COR-L47 (cell line): ENCODE data around the gene CDH20.

Experiments used
- DNase-seq: peaks from one replicate; lab custom pipeline; 2025; lab: John Stamatoyannopoulos, UW

The CDH20 gene

DNA sequence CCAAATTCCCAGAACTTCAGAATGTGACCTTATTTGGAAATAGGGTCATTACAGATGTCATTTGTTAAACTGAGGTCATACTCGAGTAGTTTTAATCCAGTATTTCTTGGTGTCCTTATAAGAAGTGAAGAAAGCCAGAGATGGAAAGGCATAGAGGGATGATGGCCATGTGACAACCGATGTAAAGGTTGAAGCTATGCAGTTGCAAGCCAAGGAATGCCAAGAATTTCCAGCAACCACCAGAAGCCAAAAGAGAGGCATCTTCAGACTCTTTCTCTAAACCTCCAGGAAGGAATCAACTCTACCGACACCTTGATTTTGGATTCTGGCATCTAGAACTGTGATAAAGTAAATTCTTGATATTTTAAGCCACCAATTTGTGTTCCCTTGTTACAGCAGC lies 242.2 kb downstream of the CDH20 start:
- DNase-seq: no peak

DNA sequence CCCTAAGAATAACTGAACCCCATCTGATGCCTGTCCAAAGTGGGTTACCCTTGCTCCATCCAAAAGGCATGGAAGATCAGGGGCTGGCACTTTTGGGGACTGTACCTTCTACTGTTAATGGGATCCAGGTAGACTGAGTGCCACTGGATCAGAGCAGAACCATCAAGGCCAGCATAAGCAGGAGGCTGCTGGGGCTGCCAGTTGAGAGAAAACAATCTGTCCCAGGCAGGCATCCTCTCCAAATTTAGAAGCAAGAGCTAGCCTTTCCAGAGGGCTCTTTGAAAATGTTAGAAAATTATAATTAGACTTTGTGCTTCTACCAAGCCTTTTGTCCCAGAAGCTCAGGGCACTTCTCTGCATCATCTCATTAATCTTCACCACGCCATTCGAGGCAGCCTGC lies 245.6 kb downstream of the CDH20 start:
- DNase-seq: no peak

DNA sequence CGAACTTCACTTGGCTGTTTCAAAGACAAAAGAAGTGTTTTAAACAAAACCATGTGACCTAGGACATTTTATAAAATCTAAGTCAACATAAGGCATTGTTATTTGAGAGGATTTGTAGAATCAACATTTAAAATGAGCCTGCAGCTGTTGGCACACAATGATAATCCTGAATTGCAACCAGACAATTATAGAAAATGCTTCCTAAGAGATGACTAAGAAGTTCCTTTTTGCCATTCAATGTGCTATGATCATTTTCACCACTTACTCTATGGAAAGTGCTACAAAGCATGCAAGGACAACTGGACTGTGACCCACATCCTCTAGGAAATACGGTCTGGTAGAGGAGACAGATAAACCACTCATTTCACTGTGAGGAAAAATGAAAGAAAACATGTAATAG lies 246.4 kb downstream of the CDH20 start:
- peak; percentile 45 for DNase-seq

DNA sequence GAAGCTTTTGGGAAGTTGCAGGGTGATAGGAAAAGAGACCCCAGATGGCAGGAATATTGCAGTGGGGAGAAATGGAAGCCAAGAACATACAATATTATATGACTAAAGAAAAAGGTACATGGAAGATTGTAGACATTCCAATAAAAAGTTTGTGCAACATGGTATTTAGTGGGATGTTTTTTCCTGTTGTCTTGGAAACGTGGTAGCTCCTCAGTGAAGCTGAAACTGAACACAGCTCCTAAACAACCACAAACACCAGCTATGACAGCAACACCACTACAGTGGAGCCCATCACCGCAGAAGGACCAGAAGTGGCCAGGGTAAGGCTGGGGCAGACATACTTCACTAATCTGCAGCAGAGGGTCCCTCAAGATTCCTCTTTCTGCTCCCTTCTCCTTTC lies 246.8 kb downstream of the CDH20 start:
- DNase-seq: no peak

DNA sequence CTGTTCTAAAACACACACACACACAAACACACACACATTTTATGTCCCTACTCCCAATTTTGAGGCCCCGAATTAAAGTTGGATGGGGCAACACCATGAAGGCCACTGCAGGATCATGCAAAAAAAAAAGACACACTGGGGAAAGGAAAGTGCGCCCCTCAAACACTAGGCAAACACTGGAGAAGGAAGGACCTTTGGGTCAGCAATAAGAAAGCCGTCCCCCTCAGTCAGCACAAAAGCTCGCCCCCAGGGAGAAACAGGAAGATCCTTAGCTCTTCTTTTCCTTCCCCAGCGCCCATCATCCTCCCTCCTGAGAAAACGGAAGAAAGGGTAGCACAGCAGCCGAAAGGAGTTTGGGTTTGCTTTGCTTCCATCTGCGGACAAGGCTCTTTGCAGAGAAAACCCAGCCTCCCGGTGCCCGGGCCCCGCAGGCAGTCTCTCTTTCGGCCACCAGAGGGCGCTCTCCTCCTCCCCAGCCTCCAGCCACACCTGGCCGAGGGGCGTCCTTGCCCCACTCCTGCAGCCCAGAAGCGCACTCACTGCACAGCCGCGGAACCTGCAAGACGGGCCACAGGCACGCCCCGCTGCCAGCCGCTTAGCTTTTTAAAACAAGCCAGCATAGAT lies 248.5 kb downstream of the CDH20 start:
- peak; percentile 75 for DNase-seq

DNA sequence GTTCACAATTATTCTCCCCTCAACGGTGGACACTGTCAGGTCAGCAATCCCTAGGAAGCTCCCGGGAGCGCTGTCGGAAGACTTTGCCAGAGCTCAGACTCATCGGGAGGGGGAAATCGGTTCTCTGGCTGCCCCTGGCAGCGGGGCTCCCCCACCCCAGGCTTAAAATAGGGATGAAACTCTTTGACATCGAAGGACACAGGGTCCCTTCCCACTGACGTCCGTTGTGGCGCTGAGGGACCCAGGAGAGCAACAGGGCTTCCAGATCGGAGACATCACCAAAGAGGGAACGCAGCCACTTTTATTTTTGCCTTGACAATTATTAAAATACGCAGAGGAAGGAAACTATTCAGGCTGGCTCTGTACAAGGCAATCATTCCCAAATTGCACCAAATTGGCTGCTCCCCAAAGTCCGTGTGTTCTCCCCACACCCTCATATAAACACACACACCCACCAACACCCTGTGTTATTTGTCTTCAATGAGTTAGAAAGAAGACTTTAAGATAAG lies 249.0 kb downstream of the CDH20 start:
- no peak for DNase-seq

DNA sequence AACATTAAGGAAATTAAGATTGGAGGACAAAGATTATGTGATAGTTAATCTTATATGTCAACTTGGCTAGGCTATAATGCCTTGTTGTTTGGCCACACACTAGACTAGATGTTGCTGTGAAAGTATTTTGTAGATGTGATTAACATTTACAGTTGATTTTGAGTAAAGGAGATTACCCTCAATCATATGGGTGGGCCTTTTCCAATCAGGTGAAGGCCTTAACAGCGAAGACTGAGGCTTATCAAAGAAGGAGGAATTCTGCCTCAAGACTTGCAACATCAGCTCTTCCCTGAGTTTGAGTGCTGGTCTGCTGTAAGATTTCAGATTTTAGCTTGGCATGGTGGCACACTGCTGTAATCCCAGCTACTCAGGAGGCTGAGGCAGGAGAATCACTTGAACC lies 250.3 kb downstream of the CDH20 start:
- no peak for DNase-seq

DNA sequence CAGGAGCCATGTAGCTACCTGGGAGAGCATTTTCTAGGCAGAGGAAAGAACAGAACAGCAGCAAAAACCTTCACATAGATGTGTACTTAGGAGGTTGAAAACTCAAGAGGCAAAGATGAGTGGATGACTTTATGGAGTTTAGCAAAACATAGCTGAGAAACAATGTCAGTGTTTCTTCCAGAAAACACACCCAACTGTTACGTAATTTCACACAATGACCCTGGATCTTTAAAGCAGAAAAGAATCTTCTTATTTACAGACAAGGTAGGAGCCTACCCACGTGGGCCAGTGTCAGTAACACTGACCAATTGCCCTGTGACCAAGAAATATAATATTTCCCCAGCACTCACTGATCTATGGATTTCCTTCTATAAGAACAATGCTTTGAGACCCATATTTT lies 254.6 kb downstream of the CDH20 start:
- no peak for DNase-seq

DNA sequence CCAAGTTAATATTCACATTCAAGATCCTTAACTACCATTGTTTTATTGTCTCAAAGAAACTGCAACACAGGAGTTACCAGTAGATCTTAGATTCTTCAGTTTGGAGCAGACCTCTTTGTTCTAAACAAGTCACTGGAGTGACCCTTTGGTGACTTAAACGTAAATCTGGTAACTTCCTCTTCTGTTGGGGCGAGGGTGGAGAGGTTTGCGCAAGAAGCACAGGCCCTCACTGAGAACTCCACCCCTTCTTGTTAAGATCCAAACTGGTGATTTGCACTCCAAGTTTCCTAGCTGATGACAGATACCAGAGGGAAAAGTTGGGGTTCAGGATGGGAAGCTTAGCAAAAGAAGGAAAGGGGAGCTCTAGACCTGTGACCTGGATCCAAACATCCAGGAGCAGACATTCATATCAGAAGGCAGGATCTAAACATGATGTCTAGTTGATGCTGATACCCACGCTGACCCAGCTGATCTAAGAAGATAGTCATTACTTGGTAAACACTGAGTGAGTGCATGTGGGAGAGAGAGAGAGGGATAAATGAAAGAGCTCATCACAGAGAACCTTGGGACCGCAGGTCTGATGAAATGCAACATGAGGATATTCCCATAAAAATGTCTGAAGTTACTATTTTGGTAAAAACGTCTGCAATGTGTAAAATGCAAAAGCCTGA lies 256.0 kb downstream of the CDH20 start:
- no peak for DNase-seq

DNA sequence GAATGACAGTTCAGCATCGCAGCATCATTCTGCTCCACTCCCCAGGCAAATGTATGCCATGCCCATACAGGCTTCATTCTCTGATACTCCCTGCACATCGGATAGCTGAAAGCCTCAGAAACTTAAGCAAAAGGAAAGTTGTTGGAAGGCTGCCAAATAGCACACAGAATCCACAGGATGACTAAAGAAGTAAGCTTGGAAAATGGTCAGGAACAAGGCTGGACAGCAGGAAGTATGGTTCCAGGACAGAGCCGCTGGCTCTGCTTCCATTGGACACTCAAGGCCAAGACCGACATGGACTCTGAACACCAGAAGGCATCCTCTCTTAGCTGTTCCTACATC lies 256.5 kb downstream of the CDH20 start:
- no peak for DNase-seq

DNA sequence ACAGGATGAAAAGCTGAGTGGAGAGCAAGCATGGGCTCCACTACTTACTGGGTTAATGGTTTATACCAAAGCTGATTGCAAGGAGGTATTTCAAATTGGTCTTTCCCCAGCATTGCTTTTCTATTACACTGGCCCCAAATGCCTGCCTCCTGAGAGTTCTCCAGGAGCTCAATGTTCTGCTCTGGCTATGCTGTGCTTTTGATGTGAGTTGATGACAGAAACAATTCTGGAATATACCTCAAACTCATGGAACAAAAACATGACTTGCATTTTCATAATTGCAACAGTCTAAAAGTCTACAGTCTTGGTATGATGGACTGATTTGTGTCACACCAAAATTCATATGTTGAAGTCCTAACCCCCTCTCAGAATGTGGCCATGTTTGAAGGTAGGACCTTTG lies 258.0 kb downstream of the CDH20 start:
- no peak for DNase-seq

DNA sequence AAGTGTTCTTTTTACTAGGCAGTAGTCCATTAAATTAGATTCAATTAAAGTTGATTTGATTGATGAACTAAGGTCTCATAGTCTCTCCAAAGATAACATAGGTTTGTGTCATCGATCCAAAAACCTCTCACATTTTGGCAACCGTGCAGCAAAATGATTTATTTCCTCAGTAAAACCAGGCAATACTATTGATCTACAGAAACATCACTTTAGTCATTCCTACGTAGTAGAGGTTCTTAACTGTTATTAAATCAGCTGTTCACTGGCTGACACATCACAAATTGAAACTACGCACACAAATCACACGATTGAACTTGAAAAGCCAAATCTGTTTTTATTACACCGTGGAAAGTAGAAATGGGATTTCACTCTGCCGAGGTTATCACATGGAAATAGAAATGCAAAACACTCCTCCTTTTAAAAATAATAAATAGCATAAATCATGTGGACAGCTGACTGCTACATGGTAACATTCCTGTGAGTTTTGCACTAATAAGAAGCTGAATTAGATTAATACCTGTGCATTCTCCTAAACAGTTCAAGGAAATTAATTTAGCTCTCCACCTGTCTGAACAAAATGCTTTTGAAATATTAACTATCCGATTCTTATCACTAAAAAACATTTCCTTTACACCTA lies 262.5 kb downstream of the CDH20 start:
- no peak for DNase-seq

DNA sequence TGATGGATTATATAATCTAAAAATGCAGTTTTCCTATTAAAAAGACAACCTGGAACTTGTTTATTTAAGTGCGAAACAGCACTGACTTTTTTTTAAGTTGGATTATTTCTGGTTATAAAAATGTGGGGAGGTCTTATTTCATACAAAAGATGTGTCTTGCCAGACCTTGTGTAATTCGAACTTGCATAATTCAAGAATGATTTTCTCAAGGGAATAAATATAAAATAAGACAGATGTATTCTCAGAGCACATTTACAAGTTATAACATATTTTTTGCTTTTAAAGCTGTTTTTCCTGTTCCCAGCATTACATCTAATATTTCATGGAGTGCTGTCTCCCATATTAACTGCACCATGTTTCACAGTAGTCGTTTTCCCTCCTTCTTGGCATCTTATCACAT lies 263.1 kb downstream of the CDH20 start:
- DNase-seq: no peak

DNA sequence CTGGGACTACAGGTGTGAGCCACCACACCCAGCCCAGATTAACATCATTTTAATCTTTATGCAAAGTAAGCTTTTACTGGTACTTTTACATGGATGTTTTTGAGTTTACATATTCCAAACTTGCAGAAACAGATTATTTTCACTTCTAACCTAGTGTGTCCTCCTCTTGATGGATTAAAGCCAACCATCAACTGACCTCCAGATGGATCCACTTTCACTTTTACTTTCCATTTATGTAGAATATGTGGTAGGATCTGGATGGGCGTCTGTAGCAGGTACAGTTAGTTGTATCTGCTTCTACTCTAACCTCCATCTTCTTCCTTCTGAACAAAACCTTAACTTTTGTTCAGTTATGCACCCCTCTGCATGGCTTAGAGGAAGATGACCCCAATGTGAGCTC lies 264.1 kb downstream of the CDH20 start:
- no peak for DNase-seq

DNA sequence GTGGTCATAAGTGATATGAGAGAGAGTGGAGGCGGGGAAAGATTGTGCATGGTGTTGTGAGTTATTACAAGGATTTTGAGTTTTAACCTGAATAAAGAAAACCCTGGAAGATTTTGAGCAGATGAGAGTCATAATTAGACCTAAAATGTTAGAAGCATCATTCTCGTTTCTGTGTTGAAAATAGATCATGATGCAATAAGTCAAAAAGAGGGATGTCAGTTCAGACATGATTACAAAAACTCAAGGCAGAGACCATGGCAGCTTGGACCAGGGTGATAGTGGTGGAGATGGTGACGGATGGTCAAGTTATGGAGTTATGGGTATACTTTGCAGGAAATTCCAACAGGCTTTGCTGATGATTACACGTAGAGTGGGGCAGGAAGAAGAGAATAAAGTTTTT lies 267.2 kb downstream of the CDH20 start:
- DNase-seq: no peak

DNA sequence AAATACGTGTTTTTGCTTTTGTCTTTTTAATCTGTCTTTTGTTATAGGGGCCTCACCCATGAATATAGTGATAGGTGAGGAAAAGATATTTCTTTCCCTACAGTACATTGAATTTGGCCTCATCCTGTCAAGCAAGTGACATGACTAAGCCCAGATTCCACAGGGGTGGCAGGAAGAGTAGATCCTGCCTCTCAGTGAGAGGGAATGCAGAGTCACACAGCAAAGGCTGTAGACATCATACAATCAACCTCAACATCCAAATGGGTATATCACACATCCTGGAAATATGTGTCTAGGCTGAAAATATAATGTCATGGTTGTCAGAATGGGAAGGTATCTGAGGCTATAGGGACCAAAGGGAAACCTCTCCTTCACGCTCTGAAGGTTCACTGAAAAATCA lies 269.6 kb downstream of the CDH20 start:
- no peak for DNase-seq
